ENCODE results near the gene HOXC6. TPM values are rescaled to one million over a fixed set of nuclear protein-coding genes. Genes with fewer than 3 reads are reported as not detected.

HOXC6 gene
- total RNA-seq, 1 experiment from 2014 or later, result 10.2 TPM

DNA sequence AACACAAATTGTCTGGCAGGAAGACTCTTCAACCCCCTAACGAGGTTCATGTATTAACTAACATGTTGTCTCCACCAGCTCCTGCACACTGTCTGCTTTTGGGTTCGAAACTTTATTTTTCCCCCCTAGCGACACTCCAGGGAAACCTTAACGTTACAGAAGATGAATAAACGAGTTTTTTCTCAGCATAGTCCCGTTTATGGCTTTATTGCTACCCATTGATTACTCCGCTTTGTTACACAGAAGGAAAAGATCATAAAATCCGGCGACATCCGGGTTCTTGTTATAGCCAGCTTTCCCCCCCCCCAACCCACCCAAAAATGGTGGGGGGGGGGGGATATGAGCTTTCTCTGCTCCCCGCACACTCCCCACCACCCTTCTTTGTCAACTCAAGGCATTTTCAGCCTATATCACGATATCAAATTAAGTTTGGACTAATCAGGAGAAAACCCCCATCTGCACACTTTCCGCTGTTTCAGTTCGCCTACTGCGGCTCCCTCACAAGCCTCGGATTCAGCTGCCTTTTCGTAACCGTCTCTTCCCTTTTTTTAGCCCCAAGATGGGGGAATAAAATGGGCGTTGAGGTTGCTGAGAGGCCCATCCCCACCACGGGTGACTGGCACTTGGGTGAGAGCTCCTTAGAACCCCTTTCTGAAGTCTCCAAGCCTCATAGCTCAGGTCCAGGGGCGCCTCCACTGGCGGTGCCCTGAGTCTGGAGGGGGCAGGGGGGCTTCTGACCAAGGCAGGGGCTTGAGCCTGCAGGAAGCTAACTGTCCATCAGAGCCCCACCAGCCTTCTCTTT is 1.4 kb upstream of the HOXC6 start:
- CTCF ChIA-PET, result interaction anchor here (0.8 to 2.3 kb wide), 2 partner anchors 109 to 116 kb away, joined by 3 to 8 read pairs; no protein-coding TSS in a partner anchor
- H3K27me3 ChIP-seq (replicated peaks; ENCODE audit: control insufficient read depth, insufficient read depth, low read length), result no peaks in the 10 kb centered on the region
- H3K27ac Mint-ChIP-seq (ENCODE audit: unreplicated experiment), result no peak overlapping the region

DNA sequence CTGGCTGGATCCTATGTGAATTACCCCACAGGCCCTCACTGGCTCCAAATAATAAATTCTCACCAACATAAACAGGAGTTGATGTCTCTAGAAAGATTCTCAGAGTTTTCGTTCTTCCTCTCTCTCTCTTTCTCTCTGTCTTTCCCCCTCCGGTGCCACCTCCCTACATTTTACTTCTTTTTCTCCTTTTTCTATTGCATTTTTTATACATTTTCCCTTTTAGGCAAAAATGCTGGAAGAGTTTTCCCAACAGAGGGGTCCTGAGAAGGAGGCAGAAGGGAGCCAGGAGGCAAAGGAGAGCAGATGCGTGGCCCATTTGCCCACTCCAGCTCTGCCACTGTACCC is 826 bp upstream of the HOXC6 start:
- no peaks in the 10 kb centered on the region for H3K27me3 ChIP-seq (replicated peaks; ENCODE audit: control insufficient read depth, insufficient read depth, low read length)
- H3K27ac Mint-ChIP-seq (ENCODE audit: unreplicated experiment), result no peak overlapping the region
- H3K4me1 ChIP-seq, result no peaks in the 10 kb centered on the region
- H3K9me3 ChIP-seq, result no peaks in the 10 kb centered on the region
- TF ChIP-seq, protein P1, sequence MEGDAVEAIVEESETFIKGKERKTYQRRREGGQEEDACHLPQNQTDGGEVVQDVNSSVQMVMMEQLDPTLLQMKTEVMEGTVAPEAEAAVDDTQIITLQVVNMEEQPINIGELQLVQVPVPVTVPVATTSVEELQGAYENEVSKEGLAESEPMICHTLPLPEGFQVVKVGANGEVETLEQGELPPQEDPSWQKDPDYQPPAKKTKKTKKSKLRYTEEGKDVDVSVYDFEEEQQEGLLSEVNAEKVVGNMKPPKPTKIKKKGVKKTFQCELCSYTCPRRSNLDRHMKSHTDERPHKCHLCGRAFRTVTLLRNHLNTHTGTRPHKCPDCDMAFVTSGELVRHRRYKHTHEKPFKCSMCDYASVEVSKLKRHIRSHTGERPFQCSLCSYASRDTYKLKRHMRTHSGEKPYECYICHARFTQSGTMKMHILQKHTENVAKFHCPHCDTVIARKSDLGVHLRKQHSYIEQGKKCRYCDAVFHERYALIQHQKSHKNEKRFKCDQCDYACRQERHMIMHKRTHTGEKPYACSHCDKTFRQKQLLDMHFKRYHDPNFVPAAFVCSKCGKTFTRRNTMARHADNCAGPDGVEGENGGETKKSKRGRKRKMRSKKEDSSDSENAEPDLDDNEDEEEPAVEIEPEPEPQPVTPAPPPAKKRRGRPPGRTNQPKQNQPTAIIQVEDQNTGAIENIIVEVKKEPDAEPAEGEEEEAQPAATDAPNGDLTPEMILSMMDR (IDR thresholded peaks at IDR 0.05; ENCODE audit: insufficient read depth in 1 of 2, low read depth in 1 of 2, low read length in 1 of 2, severe bottlenecking in 1 of 2, unreplicated experiment in 1 of 2), result no peak
- BruUV-seq (replicated peaks), result no TSS peak
- intact Hi-C loops (cut with micrococcal nuclease; ENCODE audit: unreplicated experiment), result no loop called here
- no peak overlapping the region for H3K4me3 ChIP-seq (ENCODE audit: low read depth, low read length)
- no peaks in the 10 kb centered on the region for H3K27me3 Mint-ChIP-seq (ENCODE audit: insufficient read depth, unreplicated experiment)
- ChIA-PET CTCF (interaction anchor here (0.8 to 2.3 kb wide), 6 partner anchors 20 to 174 kb away, joined by 3 to 12 read pairs (median 7); partner anchors contain the start of gene SMUG1), POLR2A (no interaction called here)
- peaks cover 7% of the 10 kb centered on the region for H3K36me3 Mint-ChIP-seq (ENCODE audit: insufficient read depth, unreplicated experiment)
- H3K4me1 Mint-ChIP-seq (ENCODE audit: low read depth, unreplicated experiment), result peaks cover 12% of the 10 kb centered on the region
- no peaks in the 10 kb centered on the region for H3K9me3 Mint-ChIP-seq (ENCODE audit: unreplicated experiment)
- DNase-seq, result no peak
- peak overlapping the region; percentile 92 for H3K4me3 Mint-ChIP-seq (ENCODE audit: unreplicated experiment)
- no peaks in the 10 kb centered on the region; the same call in 1 of the 2 replicates for H3K36me3 ChIP-seq (ENCODE audit: control insufficient read depth, insufficient read depth, low read length)

More for the DNA sequence above, 1.4 kb upstream of the HOXC6 start:
- Mint-ChIP-seq H3K27me3 (ENCODE audit: insufficient read depth, unreplicated experiment) (no peaks in the 10 kb centered on the region), H3K4me1 (ENCODE audit: low read depth, unreplicated experiment) (peaks cover 13% of the 10 kb centered on the region), H3K9me3 (ENCODE audit: unreplicated experiment) (no peaks in the 10 kb centered on the region), H3K4me3 (ENCODE audit: unreplicated experiment) (no peak overlapping the region), H3K36me3 (ENCODE audit: insufficient read depth, unreplicated experiment) (peaks cover 7% of the 10 kb centered on the region)
- no TSS peak for BruUV-seq (replicated peaks)
- no peaks in the 10 kb centered on the region for H3K4me1 ChIP-seq
- POLR2A ChIA-PET, result no interaction called here
- no peaks in the 10 kb centered on the region for H3K9me3 ChIP-seq
- H3K36me3 ChIP-seq (ENCODE audit: control insufficient read depth, insufficient read depth, low read length), result no peaks in the 10 kb centered on the region; the same call in 1 of the 2 replicates
- DNase-seq, result no peak
- intact Hi-C loops (cut with micrococcal nuclease; ENCODE audit: unreplicated experiment), result no loop called here
- TF ChIP-seq, protein P1 (IDR thresholded peaks at IDR 0.05; ENCODE audit: insufficient read depth in 1 of 2, low read depth in 1 of 2, low read length in 1 of 2, severe bottlenecking in 1 of 2, unreplicated experiment in 1 of 2), result no peak
- H3K4me3 ChIP-seq (ENCODE audit: low read depth, low read length), result no peak overlapping the region

DNA sequence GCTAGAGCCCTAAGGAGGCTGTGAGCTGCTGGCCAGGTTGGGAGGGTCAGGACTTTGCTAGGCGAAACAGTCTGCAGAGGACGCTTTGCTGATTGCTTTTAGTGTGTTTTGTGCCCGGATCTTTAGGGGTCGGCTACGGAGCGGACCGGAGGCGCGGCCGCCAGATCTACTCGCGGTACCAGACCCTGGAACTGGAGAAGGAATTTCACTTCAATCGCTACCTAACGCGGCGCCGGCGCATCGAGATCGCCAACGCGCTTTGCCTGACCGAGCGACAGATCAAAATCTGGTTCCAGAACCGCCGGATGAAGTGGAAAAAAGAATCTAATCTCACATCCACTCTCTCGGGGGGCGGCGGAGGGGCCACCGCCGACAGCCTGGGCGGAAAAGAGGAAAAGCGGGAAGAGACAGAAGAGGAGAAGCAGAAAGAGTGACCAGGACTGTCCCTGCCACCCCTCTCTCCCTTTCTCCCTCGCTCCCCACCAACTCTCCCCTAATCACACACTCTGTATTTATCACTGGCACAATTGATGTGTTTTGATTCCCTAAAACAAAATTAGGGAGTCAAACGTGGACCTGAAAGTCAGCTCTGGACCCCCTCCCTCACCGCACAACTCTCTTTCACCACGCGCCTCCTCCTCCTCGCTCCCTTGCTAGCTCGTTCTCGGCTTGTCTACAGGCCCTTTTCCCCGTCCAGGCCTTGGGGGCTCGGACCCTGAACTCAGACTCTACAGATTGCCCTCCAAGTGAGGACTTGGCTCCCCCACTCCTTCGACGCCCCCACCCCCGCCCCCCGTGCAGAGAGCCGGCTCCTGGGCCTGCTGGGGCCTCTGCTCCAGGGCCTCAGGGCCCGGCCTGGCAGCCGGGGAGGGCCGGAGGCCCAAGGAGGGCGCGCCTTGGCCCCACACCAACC is 1.5 kb downstream of the HOXC6 start:
- no TSS peak for BruUV-seq (replicated peaks)
- Histone ChIP-seq H3K4me1 (peaks cover 8% of the 10 kb centered on the region), H3K36me3 (ENCODE audit: control insufficient read depth, insufficient read depth, low read length) (no peaks in the 10 kb centered on the region; the same call in 1 of the 2 replicates), H3K27me3 (replicated peaks; ENCODE audit: control insufficient read depth, insufficient read depth, low read length) (no peaks in the 10 kb centered on the region), H3K4me3 (ENCODE audit: low read depth, low read length) (no peak overlapping the region), H3K9me3 (no peaks in the 10 kb centered on the region)
- Mint-ChIP-seq H3K9me3 (ENCODE audit: unreplicated experiment) (no peaks in the 10 kb centered on the region), H3K27me3 (ENCODE audit: insufficient read depth, unreplicated experiment) (no peaks in the 10 kb centered on the region), H3K4me1 (ENCODE audit: low read depth, unreplicated experiment) (peaks cover 13% of the 10 kb centered on the region), H3K27ac (ENCODE audit: unreplicated experiment) (no peak overlapping the region), H3K36me3 (ENCODE audit: insufficient read depth, unreplicated experiment) (peaks cover 7% of the 10 kb centered on the region), H3K4me3 (ENCODE audit: unreplicated experiment) (peak overlapping the region; percentile 92)
- ChIA-PET POLR2A (interaction anchor here (0.7 kb wide), 1 partner anchor 159 kb away, joined by 4 read pairs; the partner anchor contains the start of gene SMUG1), CTCF (interaction anchor here (0.6 to 2.3 kb wide), 6 partner anchors 12 to 171 kb away, joined by 4 to 8 read pairs (median 6); partner anchors contain the start of genes HOXC8 and SMUG1)
- intact Hi-C loops (cut with micrococcal nuclease; ENCODE audit: unreplicated experiment), result no loop called here
- TF ChIP-seq, protein P1 (IDR thresholded peaks at IDR 0.05; ENCODE audit: insufficient read depth in 1 of 2, low read depth in 1 of 2, low read length in 1 of 2, severe bottlenecking in 1 of 2, unreplicated experiment in 1 of 2), result no peak
- DNase-seq, result no peak
